GM18505 (cell line): ENCODE data around the gene NRXN2.

ENCODE experiments used
- ATAC-seq: cut with Tn5 transposase; IDR thresholded peaks from one replicate; pipeline ENCODE4 v1.9.1; 2021; ENCODE audit not compliant: unreplicated experiment
- POLR2A ChIP-seq: IDR thresholded peaks from 4 replicates; pipeline ENCODE4 v1.6.1; 2011; ENCODE audit warnings: borderline replicate concordance; ENCODE audit not compliant: insufficient read depth, insufficient read length; ENCODE audit errors: extremely low read depth

The NRXN2 gene

GRCh38 chr11:64583296-64584262, 139.4 kb downstream of the NRXN2 start:
- TF ChIP-seq POLR2A = no peak
- ATAC-seq = no peak

GRCh38 chr11:64582885-64583284, 140.1 kb downstream of the NRXN2 start:
- no peak for TF ChIP-seq POLR2A
- ATAC-seq = no peak

- ATAC-seq = no peak
These were observed 141.9 kb downstream of the NRXN2 start for GRCh38 chr11:64581057-64581523.

GRCh38 chr11:64580412-64580811, 142.6 kb downstream of the NRXN2 start:
- no peak for TF ChIP-seq POLR2A
- no peak for ATAC-seq

More at GRCh38 chr11:64581057-64581523, 141.9 kb downstream of the NRXN2 start:
- no peak for TF ChIP-seq POLR2A

- no peak for TF ChIP-seq POLR2A
- ATAC-seq = no peak
These were observed 145.8 kb downstream of the NRXN2 start for GRCh38 chr11:64577202-64577601.

GRCh38 chr11:64572143-64572542, 150.9 kb downstream of the NRXN2 start:
- no peak for ATAC-seq
- TF ChIP-seq POLR2A = no peak

GRCh38 chr11:64571410-64572091, 151.4 kb downstream of the NRXN2 start:
- ATAC-seq = no peak
- no peak for TF ChIP-seq POLR2A

- TF ChIP-seq POLR2A = no peak
- ATAC-seq = no peak
These were observed 152.0 kb downstream of the NRXN2 start for GRCh38 chr11:64571050-64571409.

- ATAC-seq = no peak
- TF ChIP-seq POLR2A = no peak
These were observed 152.7 kb downstream of the NRXN2 start for GRCh38 chr11:64570341-64570740.

GRCh38 chr11:64569300-64569970, 153.6 kb downstream of the NRXN2 start:
- no peak for ATAC-seq
- TF ChIP-seq POLR2A = no peak

- ATAC-seq = no peak
- no peak for TF ChIP-seq POLR2A
These were observed 154.3 kb downstream of the NRXN2 start for GRCh38 chr11:64568584-64569140.

GRCh38 chr11:64568041-64568571, 154.9 kb downstream of the NRXN2 start:
- TF ChIP-seq POLR2A = no peak
- no peak for ATAC-seq
